Gastrocnemius medialis (tissue), 4 donors: Measurements from ENCODE around the gene DRC1. TPM values are rescaled to one million over a fixed set of nuclear protein-coding genes. Genes with fewer than 3 reads are reported as not detected.

Source experiments
- ATAC-seq, 2 donors: fragments of 150-250 bp; one replicate each; pipeline ENCODE4 v1.9.1; 2016
- DNase-seq, 2 donors: peaks; one replicate each; pipeline ENCODE4 v3.0.0-alpha.2; 2019
- H3K27ac ChIP-seq, 4 donors: fragments of 200-600 bp; sonication (generic); 1 replicate in 1 of 4; 2 replicates in 3 of 4; pipeline ENCODE4 v1.5.1; 2016 to 2018; ENCODE audit warnings: mild to moderate bottlenecking in 2 of 4, moderate library complexity in 1 of 4
- H3K27me3 ChIP-seq, 3 donors: fragments of 200-600 bp; sonication (generic) in 2 of 3; 1 replicate in 1 of 3; 2 replicates in 2 of 3; pipeline versions ENCODE4 v1.5.1 to v1.6.0; 2016 to 2019; ENCODE audit warnings: mild to moderate bottlenecking in 1 of 3, moderate library complexity in 1 of 3
- H3K36me3 ChIP-seq, 2 donors: fragments of 200-600 bp; sonication (generic) in 1 of 2; one replicate each; pipeline ENCODE4 v1.5.1; 2017 to 2018
- H3K4me1 ChIP-seq, 2 donors: fragments of 200-600 bp; sonication (generic) in 1 of 2; one replicate each; pipeline ENCODE4 v1.5.1; 2016 to 2017; ENCODE audit warnings: mild to moderate bottlenecking in 2 of 2
- H3K4me3 ChIP-seq, 4 donors: fragments of 200-600 bp; sonication (generic) in 3 of 4; 1 replicate in 1 of 4; 2 replicates in 3 of 4; pipeline ENCODE4 v1.5.1; 2016 to 2019; ENCODE audit warnings: mild to moderate bottlenecking in 2 of 4
- H3K9me3 ChIP-seq, 3 donors: fragments of 200-600 bp; sonication (generic) in 2 of 3; 1 replicate in 1 of 3; 2 replicates in 2 of 3; pipeline ENCODE4 v1.5.1; 2016 to 2019
- POLR2A ChIP-seq, 2 donors: fragments of 450-650 bp; IDR thresholded peaks; one replicate each; pipeline ENCODE4 v1.6.1; 2017; ENCODE audit warnings: antibody characterized with exemption in 2 of 2, mild to moderate bottlenecking in 2 of 2, moderate library complexity in 2 of 2
- in situ Hi-C, 4 donors: fragments of 200-750 bp; cut with MboI; loops; one replicate each; pipeline versions ENCODE4 v1.15.0 to v1.8.0; 2017; ENCODE audit warnings: low sequenced_read_pairs in 4 of 4
- intact Hi-C: fragments of 100-400 bp; cut with DNase I; formaldehyde crosslinking; loops from one replicate; pipeline ENCODE4 v1.15.1; 2023; ENCODE audit warnings: low total_unique reads
- total RNA-seq, 4 donors: library from RNA; depleted of rRNA; stranded (reverse); fragments of >200 nt; gene quantifications; one replicate each; pipeline versions ENCODE4 v1.1.0 to v1.2.3, GENCODE V29; 2016
- TF ChIP-seq, protein P1 (sequence below), 5 experiments: fragments of 450-650 bp in 3 of 5; fragments of 200-600 bp in 2 of 5; sonication (generic) in 2 of 5; IDR thresholded peaks in 4 of 5; conservative IDR thresholded peaks in 1 of 5; 1 replicate in 4 of 5; 2 replicates in 1 of 5; pipeline ENCODE4 v1.5.1; 2016 to 2019; ENCODE audit warnings: antibody characterized with exemption in 5 of 5, mild to moderate bottlenecking in 3 of 5, moderate library complexity in 3 of 5

The DRC1 gene
- total RNA-seq, 4 donors from 2014 or later, result not detected

DNA sequence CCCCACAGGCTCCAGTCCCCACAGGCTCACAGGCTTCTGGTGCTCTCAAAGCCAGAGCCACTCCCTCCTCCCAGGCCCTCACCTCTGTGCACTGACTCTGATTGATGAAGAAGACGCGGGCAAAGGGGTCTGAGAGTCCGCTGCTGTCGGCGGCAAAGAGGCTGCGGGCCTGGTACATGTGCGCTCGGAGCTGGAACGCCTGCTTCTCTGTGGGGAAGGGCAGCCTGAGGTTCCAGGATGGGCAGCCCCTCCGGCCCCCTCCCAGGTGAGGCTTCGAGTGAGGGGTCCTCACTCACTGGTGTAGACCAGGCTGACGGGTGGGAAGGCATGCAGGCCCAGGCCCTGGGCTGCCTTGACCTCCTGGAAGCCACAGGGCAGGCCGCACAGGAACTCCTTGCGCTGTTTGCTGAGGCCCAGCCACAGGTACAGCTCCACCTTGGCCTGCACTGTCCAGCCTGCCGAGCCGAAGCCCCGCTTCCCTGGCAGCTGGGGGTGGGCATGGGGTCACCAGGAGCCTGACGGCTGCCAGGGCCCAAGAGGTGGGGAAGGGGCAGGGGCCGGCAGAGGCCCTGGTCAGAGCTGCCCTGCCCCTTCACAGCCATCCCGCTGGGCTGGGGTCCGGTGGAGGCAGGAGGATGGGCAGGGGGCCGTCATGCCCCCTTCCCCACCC is 74.2 kb downstream of the DRC1 start:
- ATAC-seq (no peak), DNase-seq (no peak)
- Histone ChIP-seq H3K27me3 (no peaks in the 10 kb centered on the region), H3K4me1 (peaks cover 4 to 7% of the 10 kb centered on the region in 2 donors), H3K36me3 (no peaks in the 10 kb centered on the region), H3K4me3 (no peak overlapping the region), H3K9me3 (no peaks in the 10 kb centered on the region), H3K27ac (no peak overlapping the region)
- in situ Hi-C loops, result no loop called here
- TF ChIP-seq, protein P1, sequence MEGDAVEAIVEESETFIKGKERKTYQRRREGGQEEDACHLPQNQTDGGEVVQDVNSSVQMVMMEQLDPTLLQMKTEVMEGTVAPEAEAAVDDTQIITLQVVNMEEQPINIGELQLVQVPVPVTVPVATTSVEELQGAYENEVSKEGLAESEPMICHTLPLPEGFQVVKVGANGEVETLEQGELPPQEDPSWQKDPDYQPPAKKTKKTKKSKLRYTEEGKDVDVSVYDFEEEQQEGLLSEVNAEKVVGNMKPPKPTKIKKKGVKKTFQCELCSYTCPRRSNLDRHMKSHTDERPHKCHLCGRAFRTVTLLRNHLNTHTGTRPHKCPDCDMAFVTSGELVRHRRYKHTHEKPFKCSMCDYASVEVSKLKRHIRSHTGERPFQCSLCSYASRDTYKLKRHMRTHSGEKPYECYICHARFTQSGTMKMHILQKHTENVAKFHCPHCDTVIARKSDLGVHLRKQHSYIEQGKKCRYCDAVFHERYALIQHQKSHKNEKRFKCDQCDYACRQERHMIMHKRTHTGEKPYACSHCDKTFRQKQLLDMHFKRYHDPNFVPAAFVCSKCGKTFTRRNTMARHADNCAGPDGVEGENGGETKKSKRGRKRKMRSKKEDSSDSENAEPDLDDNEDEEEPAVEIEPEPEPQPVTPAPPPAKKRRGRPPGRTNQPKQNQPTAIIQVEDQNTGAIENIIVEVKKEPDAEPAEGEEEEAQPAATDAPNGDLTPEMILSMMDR (IDR thresholded peaks at IDR 0.05 in 4 of 5, conservative IDR thresholded peaks at IDR 0.05 in 1 of 5), result no peak
- no peak for TF ChIP-seq POLR2A (IDR thresholded peaks at IDR 0.05)
- intact Hi-C loops, result no loop called here

DNA sequence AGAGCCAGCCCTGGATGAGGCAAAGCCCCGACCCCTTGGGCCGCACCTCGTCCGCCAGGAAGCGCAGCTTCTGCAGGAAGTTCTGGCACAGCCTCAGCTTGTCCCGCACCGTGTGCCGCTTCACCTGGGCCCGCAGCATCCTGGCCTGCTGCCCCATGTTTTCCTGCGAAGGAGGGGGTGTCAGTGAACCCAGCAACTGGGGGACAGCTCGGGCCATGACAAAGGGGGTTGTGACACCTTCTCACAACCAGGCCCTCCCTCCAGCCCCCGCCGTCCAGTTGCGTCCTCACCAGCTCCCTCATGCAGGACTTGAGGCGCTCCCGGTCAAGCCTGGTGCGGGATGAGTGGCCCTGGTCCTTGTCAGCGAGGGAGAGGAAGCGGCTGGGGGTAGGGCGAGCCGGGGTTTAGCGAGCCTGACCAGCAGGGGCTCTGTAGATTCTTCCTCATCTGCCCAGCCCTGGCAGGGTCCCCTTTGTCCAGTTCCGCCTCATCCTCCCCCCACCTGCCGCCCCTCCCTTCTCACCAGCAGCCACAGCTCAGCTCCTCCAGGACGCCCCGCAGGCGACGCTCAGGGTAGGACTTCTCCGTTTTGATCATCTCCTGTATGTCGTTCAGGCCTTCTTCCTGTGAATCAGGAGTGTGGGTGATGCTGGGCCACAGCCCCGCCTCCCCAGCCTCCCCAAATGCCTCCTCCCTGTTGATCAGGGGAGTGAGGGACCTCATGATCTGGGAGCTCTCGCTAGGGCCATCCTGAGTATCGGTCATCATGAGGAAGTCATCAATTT is 75.6 kb downstream of the DRC1 start:
- in situ Hi-C loops (no loop called here), intact Hi-C loops (no loop called here)
- Histone ChIP-seq H3K4me3 (no peak overlapping the region), H3K27me3 (no peaks in the 10 kb centered on the region), H3K9me3 (no peaks in the 10 kb centered on the region), H3K27ac (no peak overlapping the region), H3K4me1 (peaks cover 13 to 16% of the 10 kb centered on the region in 2 donors), H3K36me3 (no peaks in the 10 kb centered on the region)
- TF ChIP-seq, protein P1 (IDR thresholded peaks at IDR 0.05 in 4 of 5, conservative IDR thresholded peaks at IDR 0.05 in 1 of 5), result no peak
- TF ChIP-seq POLR2A (IDR thresholded peaks at IDR 0.05), result no peak
- DNase-seq, result no peak
- ATAC-seq, result no peak

DNA sequence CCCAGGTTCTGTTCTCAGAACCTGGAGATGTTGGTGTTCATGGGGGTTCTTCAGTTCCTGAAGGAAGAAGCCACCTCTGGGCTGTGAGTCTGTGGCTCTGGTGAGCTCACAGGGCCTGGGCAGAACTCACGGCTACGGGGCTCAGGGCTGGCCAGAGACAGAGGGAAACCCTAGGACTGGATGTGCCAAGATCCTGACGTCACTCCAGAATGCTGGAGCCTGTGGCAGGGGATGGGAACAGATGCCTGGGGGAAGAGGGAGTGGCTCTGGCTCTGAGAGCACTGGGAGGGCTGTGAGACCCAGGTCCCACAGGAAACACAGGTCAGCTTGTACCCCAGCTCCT is 76.2 kb downstream of the DRC1 start, which contains the start of gene OTOF:
TSS of gene OTOF (minus strand) at position 214 of the 343 bp plus-strand sequence.
- H3K9me3 ChIP-seq, result no peaks in the 10 kb centered on the region
- no peak within 1 kb of the TSS for H3K27ac ChIP-seq
- ATAC-seq, result peak in 1 of 2 donors; percentile 46
- no peak for TF ChIP-seq POLR2A (IDR thresholded peaks at IDR 0.05)
- TF ChIP-seq, protein P1 (IDR thresholded peaks at IDR 0.05 in 4 of 5, conservative IDR thresholded peaks at IDR 0.05 in 1 of 5), result no peak
- no peaks in the 10 kb centered on the region for H3K36me3 ChIP-seq
- H3K4me1 ChIP-seq, result peaks cover 13 to 17% of the 10 kb centered on the region in 2 donors
- intact Hi-C loops (no loop called here), in situ Hi-C loops (no loop called here)
- no peak for DNase-seq
- H3K27me3 ChIP-seq, result no peaks in the 10 kb centered on the region
- no peak within 1 kb of the TSS for H3K4me3 ChIP-seq

DNA sequence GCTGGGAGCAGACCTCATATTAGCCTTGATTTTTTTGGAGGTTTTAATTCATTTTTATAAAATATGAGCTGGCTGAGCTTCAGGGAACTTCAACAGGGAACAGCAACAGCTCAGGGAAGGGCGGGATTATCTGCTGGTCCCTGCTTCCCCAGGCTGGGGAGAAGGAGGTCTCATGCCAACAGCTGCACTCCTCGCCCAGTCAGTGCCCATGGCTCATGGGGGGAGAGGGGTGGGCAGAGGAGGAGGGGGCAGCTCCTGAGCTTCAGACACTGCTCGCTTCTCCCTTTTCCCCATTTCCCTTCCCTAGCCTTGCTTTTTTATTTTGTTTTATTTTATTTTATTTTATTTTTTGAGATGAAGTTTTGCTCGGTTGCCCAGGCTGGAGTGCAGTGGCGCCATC is 76.6 kb downstream of the DRC1 start:
- in situ Hi-C loops (no loop called here), intact Hi-C loops (no loop called here)
- Histone ChIP-seq H3K27ac (no peak overlapping the region), H3K36me3 (no peaks in the 10 kb centered on the region), H3K4me3 (no peak overlapping the region), H3K9me3 (no peaks in the 10 kb centered on the region), H3K4me1 (peaks cover 13 to 20% of the 10 kb centered on the region in 2 donors), H3K27me3 (no peaks in the 10 kb centered on the region)
- TF ChIP-seq POLR2A (IDR thresholded peaks at IDR 0.05), result no peak
- TF ChIP-seq, protein P1 (IDR thresholded peaks at IDR 0.05 in 4 of 5, conservative IDR thresholded peaks at IDR 0.05 in 1 of 5), result no peak
- no peak for DNase-seq
- ATAC-seq, result no peak
